Occipital lobe (tissue), 3 donors: ENCODE measurements around the gene HAGHL. TPM values are rescaled to one million over a fixed set of nuclear protein-coding genes. Genes with fewer than 3 reads are reported as not detected.
"Not testable (repeated sequence)": the region's sequence is repeated elsewhere in the genome, so short reads cannot be mapped to it uniquely, and the experiment has no call there.

ENCODE experiments used
- DNase-seq: peaks from one replicate; lab custom pipeline; 2025; lab: John Stamatoyannopoulos, UW
- small RNA-seq: library from RNA; depleted of rRNA; stranded (forward); fragments of <200 nt; gene quantifications from one replicate; pipeline ENCODE3, GENCODE V24; 2014
- total RNA-seq: library from RNA; depleted of rRNA; stranded (reverse); fragments of >200 nt; gene quantifications from one replicate; pipeline ENCODE4 v1.2.3, GENCODE V29; 2014

HAGHL gene
- total RNA-seq, 1 donor from 2014 or later: 7.0 TPM

- DNase-seq: no peak
Observed at GRCh38 chr16:769934-770333, 43.0 kb downstream of the HAGHL start.

GRCh38 chr16:770411-770810, 43.5 kb downstream of the HAGHL start:
- DNase-seq: no peak

GRCh38 chr16:772959-773358, 46.1 kb downstream of the HAGHL start:
- no peak for DNase-seq

GRCh38 chr16:774086-775001, 47.4 kb downstream of the HAGHL start:
- DNase-seq: no peak

- DNase-seq: no peak
Observed at GRCh38 chr16:775236-775796, 48.4 kb downstream of the HAGHL start.

GRCh38 chr16:776298-776697, 49.4 kb downstream of the HAGHL start:
- not testable (repeated sequence) for DNase-seq

- no peak for DNase-seq
Observed at GRCh38 chr16:776824-777223, 49.9 kb downstream of the HAGHL start.

- DNase-seq: no peak
Observed at GRCh38 chr16:777826-778225, 50.9 kb downstream of the HAGHL start.

GRCh38 chr16:778447-778846, 51.5 kb downstream of the HAGHL start:
- no peak for DNase-seq

GRCh38 chr16:778909-779527, 52.1 kb downstream of the HAGHL start:
- DNase-seq: no peak

Small RNA genes lying within 50 kb of the gene (small RNA-seq; reads per million reads assigned to genes)
- gene MIR662: not detected

Other genes starting within 250 kb of the HAGHL start
- 10.3 TPM for gene CAPN15, start 199.4 kb upstream of the HAGHL start, total RNA-seq
- gene PRR35, start 166.7 kb upstream of the HAGHL start, total RNA-seq: not detected
- 0.31 TPM for gene NHLRC4, start 160.1 kb upstream of the HAGHL start, total RNA-seq
- 18.1 TPM for gene PIGQ, start 157.1 kb upstream of the HAGHL start, total RNA-seq
- 24.2 TPM for gene RAB40C, start 137.0 kb upstream of the HAGHL start, total RNA-seq
- gene WFIKKN1, start 96.1 kb upstream of the HAGHL start, total RNA-seq: 0.47 TPM
- gene METTL26, start 90.8 kb upstream of the HAGHL start, total RNA-seq: 25.3 TPM
- 8.9 TPM for gene MCRIP2, start 85.3 kb upstream of the HAGHL start, total RNA-seq
- gene WDR90, start 77.7 kb upstream of the HAGHL start, total RNA-seq: 7.2 TPM
- 20.9 TPM for gene RHOT2, start 59.0 kb upstream of the HAGHL start, total RNA-seq
- 1.4 TPM for gene RHBDL1, start 51.4 kb upstream of the HAGHL start, total RNA-seq
- gene STUB1, start 46.7 kb upstream of the HAGHL start, total RNA-seq: 49.9 TPM
- gene JMJD8, start 42.8 kb upstream of the HAGHL start, total RNA-seq: 14.3 TPM
- gene WDR24, start 36.7 kb upstream of the HAGHL start, total RNA-seq: 3.0 TPM
- 3.7 TPM for gene FBXL16, start 21.3 kb upstream of the HAGHL start, total RNA-seq
- 16.7 TPM for gene METRN, start 12.0 kb upstream of the HAGHL start, total RNA-seq
- 11.5 TPM for gene ANTKMT, start 6.0 kb upstream of the HAGHL start, total RNA-seq
- 4.2 TPM for gene CCDC78, start 663 bp upstream of the HAGHL start, total RNA-seq
- 48.8 TPM for gene CIAO3, start 13.9 kb downstream of the HAGHL start, total RNA-seq
- gene MSLN, start 33.6 kb downstream of the HAGHL start, total RNA-seq: not detected
- 11.2 TPM for gene RPUSD1, start 61.3 kb downstream of the HAGHL start, total RNA-seq
- 8.9 TPM for gene CHTF18, start 61.5 kb downstream of the HAGHL start, total RNA-seq
- gene GNG13, start 73.6 kb downstream of the HAGHL start, total RNA-seq: not detected
- gene LMF1, start 243.9 kb downstream of the HAGHL start, total RNA-seq: 9.4 TPM